SH-SY5Y (cell line): ENCODE measurements around the gene RBM39.

Source experiments
- GATA2 ChIP-seq: IDR thresholded peaks from 2 replicates; pipeline ENCODE4 v1.6.1; 2011; ENCODE audit warnings: mild to moderate bottlenecking, low read depth, low read length
- GATA3 ChIP-seq: IDR thresholded peaks from 2 replicates; pipeline ENCODE4 v1.6.1; 2011; ENCODE audit warnings: low read depth, mild to moderate bottlenecking, low read length, moderate library complexity

RBM39 gene

GRCh38 chr20:35732644-35732982 lies 9.4 kb downstream of the RBM39 start:
- TF ChIP-seq GATA3 (no peak), GATA2 (no peak)

GRCh38 chr20:35731862-35732643 lies 10.0 kb downstream of the RBM39 start:
- TF ChIP-seq GATA2 (no peak), GATA3 (no peak)

DNA sequence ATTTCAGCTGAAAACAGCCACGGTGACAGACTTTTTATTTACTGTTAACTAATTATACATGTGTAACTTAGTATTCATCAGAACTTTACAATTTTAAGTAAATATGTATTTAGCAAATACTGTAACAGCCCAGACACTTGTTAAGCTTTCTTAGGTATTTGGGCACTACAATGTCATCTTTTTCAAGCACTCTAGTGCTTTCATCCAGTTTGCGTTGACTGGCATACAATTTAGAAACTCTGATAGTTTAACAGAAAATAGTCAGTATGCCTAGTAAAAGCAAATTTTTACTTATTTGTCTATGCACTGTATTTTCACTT lies 10.6 kb downstream of the RBM39 start:
- TF ChIP-seq GATA3, result no peak
- no peak for TF ChIP-seq GATA2

DNA sequence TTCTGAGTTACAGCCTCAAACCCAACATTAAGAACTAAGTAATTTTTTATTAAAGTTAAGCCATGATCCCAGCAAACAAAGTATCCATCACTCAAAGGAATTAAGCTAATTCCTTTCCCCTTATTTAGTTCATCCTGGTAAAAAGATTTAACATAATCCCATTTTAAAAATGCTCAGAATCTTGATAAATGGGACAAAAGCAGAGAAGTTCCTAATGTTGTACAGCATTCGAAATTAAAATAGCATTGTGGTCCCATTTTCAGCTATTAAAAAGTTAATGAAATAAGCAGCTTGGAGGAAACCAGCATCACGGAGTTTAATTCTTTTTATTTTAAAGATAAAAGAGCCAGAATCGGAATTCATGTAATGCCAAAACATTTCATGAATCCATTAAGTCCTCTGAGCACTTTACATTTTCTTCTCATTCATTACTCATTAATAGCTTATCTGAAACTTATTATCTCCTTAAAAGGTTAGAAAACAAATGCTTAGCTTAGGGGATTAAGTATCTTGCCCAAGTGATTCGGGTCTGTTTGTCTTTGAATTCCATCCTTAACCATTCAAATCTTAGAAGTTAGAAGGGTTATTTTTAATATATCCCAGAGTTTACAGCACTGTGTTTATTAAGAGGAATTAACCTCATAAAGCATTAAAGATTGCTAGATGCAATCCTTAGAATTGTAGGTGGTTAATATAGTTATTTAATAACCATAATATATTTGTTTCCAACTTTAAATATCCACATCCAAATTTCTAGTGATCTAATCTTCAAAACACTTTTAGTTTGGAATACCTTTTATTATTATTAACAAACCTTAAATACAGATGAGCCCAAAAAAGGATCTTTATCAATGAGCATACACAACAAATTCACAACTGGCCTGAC lies 11.2 kb downstream of the RBM39 start:
- TF ChIP-seq GATA3 (no peak), GATA2 (no peak)

DNA sequence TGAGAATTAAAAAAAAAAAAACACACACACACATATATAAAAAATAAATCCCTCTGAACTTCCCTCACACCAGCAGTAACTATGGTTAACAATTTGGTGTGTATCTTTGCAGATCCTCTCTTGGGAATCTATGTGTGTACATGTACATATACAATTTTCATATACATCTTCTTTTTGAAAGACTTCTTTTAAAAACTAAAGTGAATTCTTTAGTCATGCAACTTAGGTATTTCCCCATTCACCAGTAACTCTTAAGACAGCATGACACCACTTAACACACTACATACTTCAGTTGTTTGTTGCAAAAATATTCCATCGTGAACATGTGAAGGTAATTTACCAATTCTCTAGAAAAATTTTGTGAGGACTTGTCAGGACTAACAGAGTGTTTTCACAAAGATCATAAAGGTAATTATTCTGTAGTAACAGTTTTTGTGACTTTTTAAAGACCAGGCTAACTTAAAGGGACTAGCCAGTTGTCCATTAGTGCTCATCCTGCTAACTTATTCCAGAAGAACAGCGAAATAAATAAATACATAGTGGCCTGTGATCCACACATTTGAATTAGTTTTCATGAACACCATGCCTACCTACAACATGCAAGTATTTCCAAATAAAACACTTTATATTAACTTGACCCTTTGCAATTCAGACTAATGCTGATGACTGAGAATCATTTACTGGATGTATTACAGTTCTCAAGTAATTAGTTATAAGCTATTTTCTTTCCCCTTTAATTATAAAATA lies 12.1 kb downstream of the RBM39 start:
- TF ChIP-seq GATA2, result no peak
- no peak for TF ChIP-seq GATA3

DNA sequence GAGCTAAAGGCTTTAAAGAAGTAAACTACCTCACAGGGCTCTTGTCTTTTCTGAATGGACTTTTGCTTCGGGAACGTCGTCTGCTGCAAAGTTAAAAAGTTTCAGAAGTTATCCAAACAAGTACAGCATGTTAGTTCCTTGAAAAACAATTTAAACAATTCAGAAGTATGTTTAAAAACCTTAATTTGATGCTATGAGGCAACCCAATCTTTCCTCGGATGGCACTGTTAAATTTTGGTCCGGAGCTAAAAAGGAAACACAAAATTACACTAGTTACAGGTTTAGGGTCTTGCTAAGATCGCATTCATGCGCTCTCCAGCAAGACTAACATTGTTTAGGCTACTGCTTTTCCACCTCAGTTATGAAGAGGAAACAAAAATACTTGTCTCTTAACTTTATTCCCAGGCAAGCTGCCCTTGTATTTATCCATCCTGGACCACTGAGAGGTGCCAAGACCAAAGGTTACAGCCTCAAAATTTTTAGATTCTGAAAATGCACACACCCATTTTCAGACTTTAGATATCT lies 12.7 kb downstream of the RBM39 start:
- TF ChIP-seq GATA3 (no peak), GATA2 (no peak)

DNA sequence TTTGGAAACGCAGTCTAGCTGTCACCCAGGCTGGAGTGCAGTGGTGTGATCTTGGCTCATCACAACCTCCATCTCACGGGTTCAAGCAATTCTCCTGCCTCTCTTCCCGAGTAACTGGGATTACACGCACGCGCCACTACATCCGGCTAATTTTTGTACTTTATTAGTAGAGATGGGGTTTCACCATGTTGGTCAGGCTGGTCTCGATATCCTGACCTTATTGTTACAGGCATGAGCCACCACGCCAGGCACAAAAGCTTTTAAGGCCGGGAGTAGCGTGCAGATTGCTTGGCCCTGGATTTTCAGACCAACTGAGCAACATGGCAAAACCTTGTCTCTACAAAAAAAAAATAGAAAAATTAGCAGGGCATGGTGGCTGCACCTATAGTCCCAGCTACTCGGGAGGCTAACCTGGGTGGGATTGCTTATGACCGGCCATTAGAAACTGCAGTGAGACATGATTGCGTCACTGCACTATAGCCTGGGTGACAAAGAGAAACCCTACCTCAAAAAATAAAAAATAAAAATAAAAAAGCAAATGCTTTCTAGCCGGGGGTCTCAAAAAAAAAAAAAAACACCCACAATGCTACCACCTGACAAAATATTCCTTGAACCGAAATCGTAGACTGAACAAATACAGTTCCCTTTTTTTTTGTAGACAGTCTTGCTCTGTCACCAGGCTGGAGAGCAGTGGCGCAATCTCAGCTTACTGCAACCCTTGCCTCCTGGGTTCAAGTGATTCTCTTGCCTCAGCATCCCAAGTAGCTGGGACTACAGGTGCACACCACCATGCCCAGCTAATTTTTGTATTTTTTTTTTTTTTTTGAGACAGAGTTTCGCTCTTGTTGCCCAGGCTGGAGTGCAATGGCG lies 15.0 kb downstream of the RBM39 start:
- TF ChIP-seq GATA2 (no peak), GATA3 (no peak)

- TF ChIP-seq GATA2, result no peak
- no peak for TF ChIP-seq GATA3
Measured at GRCh38 chr20:35724321-35725230, 17.5 kb downstream of the RBM39 start.

GRCh38 chr20:35721621-35722020 lies 20.4 kb downstream of the RBM39 start:
- TF ChIP-seq GATA3, result no peak
- no peak for TF ChIP-seq GATA2

DNA sequence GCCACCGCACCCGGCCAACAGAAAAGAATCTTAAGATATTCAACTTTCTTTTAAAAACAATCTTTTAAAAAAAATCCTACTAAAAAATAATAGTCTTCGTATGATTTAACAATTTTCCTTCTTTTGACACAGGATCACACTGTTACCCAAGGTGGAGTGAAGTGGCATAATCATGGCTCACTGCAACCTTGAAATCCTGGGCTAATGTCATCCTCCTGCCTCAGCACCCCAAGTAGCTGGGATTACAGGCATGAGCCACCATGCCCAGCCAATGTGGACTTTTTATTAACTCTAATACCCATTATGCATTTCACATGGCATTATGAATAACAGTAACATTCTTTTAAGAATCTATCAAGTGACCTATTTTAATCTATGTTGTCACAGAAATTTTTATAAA lies 20.8 kb downstream of the RBM39 start:
- TF ChIP-seq GATA2, result no peak
- TF ChIP-seq GATA3, result no peak

- no peak for TF ChIP-seq GATA2
- no peak for TF ChIP-seq GATA3
Measured at GRCh38 chr20:35720165-35721123, 21.6 kb downstream of the RBM39 start.
